ENCODE results near the gene PAIP2B.

DNA sequence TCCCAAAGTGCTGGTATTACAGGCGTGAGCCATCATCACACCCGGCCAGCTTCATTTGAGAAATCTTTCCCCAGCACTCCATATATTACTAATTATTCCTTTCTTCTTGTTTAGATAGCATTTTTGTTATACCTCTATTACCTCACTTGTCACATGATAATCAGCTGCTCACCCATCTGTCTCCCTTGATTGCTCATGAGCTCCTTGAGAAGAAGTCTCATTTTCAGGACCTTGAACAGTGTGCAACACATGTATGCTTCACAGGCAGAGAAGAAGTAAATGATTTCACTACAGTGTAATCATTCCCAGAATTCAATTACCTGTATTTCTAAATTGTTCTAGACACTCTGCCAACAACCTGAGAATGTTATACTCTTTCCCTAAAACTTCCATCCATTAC is 6.2 kb downstream of the PAIP2B start:
- TF ChIP-seq EGR1 (IDR thresholded peaks at IDR 0.05) (no peak), YY1 (IDR thresholded peaks at IDR 0.05; ENCODE audit: low read depth) (no peak), REST (IDR thresholded peaks at IDR 0.05; ENCODE audit: low read depth) (peak; percentile 48; the same call in 1 of the 2 replicates), TCF12 (IDR thresholded peaks at IDR 0.05; ENCODE audit: low read depth) (no peak), MAX (IDR thresholded peaks at IDR 0.05) (no peak), CREB1 (IDR thresholded peaks at IDR 0.05; ENCODE audit: low read depth) (no peak), EP300 (IDR thresholded peaks at IDR 0.05; ENCODE audit: borderline replicate concordance) (no peak), ZBTB7A (IDR thresholded peaks at IDR 0.05; ENCODE audit: low read depth) (no peak)

All from Ishikawa (cell line).